GM23338 (cell line): ENCODE results near the gene LRP1-AS. TPM values are rescaled to one million over a fixed set of nuclear protein-coding genes. Genes with fewer than 3 reads are reported as not detected.

Experiments used
- ATAC-seq: fragments of 200-7000 bp; cut with Tn5 transposase; 3 replicates; pipeline ENCODE4 v1.9.1; 2020
- DNase-seq: peaks from one replicate; pipeline ENCODE4 v3.0.0-alpha.2; 2015; ENCODE audit warnings: low spot score
- H2AFZ ChIP-seq: fragments of 200-600 bp; sonication (generic); 2 replicates; pipeline ENCODE4 v1.8.0; 2016; ENCODE audit warnings: antibody characterized with exemption, mild to moderate bottlenecking, moderate library complexity
- H3F3A ChIP-seq: fragments of 200-600 bp; sonication (generic); replicated peaks from 2 replicates; pipeline ENCODE4 v1.8.0; 2017; ENCODE audit warnings: antibody characterized with exemption, mixed run types, low read depth
- H3K27ac ChIP-seq: fragments of 200-600 bp; sonication (generic); 2 replicates; pipeline ENCODE4 v1.6.1; 2016; ENCODE audit warnings: low read depth
- H3K27me3 ChIP-seq: fragments of 200-600 bp; sonication (generic); 2 replicates; pipeline ENCODE4 v1.8.0; 2016; ENCODE audit warnings: mild to moderate bottlenecking, mixed run types, moderate library complexity; ENCODE audit not compliant: insufficient read depth
- H3K36me3 ChIP-seq: fragments of 200-600 bp; sonication (generic); 2 replicates; pipeline ENCODE4 v1.8.0; 2016; ENCODE audit warnings: mild to moderate bottlenecking; ENCODE audit not compliant: insufficient read depth
- H3K4me1 ChIP-seq: fragments of 200-600 bp; sonication (generic); 2 replicates; pipeline ENCODE4 v1.8.0; 2016; ENCODE audit warnings: mild to moderate bottlenecking, moderate library complexity; ENCODE audit not compliant: insufficient read depth
- H3K4me2 ChIP-seq: fragments of 200-600 bp; sonication (generic); 2 replicates; pipeline ENCODE4 v1.7.1; 2017; ENCODE audit warnings: mixed run types
- H3K4me3 ChIP-seq: fragments of 200-600 bp; sonication (generic); 2 replicates; pipeline ENCODE4 v1.6.1; 2016; ENCODE audit warnings: mixed run types
- H3K79me2 ChIP-seq: fragments of 200-600 bp; sonication (generic); replicated peaks from 2 replicates; pipeline ENCODE4 v1.8.0; 2017; ENCODE audit warnings: mild to moderate bottlenecking; ENCODE audit not compliant: insufficient read depth
- H3K9me2 ChIP-seq: fragments of 200-600 bp; sonication (generic); 2 replicates; pipeline ENCODE4 v1.8.0; 2017; ENCODE audit not compliant: insufficient read depth
- H4K20me1 ChIP-seq: fragments of 200-600 bp; sonication (generic); replicated peaks from 2 replicates; pipeline ENCODE4 v1.8.0; 2017; ENCODE audit warnings: mild to moderate bottlenecking; ENCODE audit not compliant: insufficient read depth
- H3K27ac Mint-ChIP-seq: 2 replicates; pipeline ENCODE4 v1.8.0; 2020; ENCODE audit warnings: inconsistent platforms, mild to moderate bottlenecking, moderate library complexity, mixed read lengths
- H3K27me3 Mint-ChIP-seq: 3 replicates; pipeline ENCODE4 v1.8.0; 2022; ENCODE audit warnings: low read depth, mild to moderate bottlenecking, moderate library complexity, mixed read lengths, inconsistent platforms; ENCODE audit not compliant: insufficient read depth, poor library complexity
- H3K36me3 Mint-ChIP-seq: 3 replicates; pipeline ENCODE4 v1.8.0; 2021; ENCODE audit warnings: low read depth, mild to moderate bottlenecking, inconsistent platforms, moderate library complexity, mixed read lengths
- H3K4me1 Mint-ChIP-seq: 3 replicates; pipeline ENCODE4 v1.8.0; 2020; ENCODE audit warnings: mild to moderate bottlenecking, inconsistent platforms, mixed read lengths
- H3K4me3 Mint-ChIP-seq: 3 replicates; pipeline ENCODE4 v1.8.0; 2021; ENCODE audit warnings: moderate library complexity, mild to moderate bottlenecking, inconsistent platforms, mixed read lengths
- H3K9me3 Mint-ChIP-seq: 3 replicates; pipeline ENCODE4 v1.8.0; 2020; ENCODE audit warnings: moderate library complexity, mild to moderate bottlenecking, inconsistent platforms, mixed read lengths
- CTCF ChIP-seq, 2 experiments: fragments of 200-600 bp in 1 of 2; sonication (generic) in 1 of 2; conservative IDR thresholded peaks; 2 replicates each; pipeline versions ENCODE4 v1.5.1 to v1.6.1; 2016 to 2017; ENCODE audit warnings: antibody characterized with exemption in 2 of 2, low read depth in 2 of 2, mild to moderate bottlenecking in 2 of 2, moderate library complexity in 1 of 2
- ETS1 ChIP-seq: IDR thresholded peaks from 2 replicates; pipeline ENCODE4 v1.6.1; 2016; ENCODE audit warnings: antibody characterized with exemption
- EZH2 ChIP-seq: fragments of 200-600 bp; sonication (generic); IDR thresholded peaks from one replicate; pipeline ENCODE4 v1.8.0; 2017; ENCODE audit warnings: antibody characterized with exemption, mild to moderate bottlenecking, low read depth; ENCODE audit not compliant: unreplicated experiment
- EZH2phosphoT487 ChIP-seq: fragments of 200-600 bp; sonication (generic); IDR thresholded peaks from one replicate; pipeline ENCODE4 v1.8.1; 2018; ENCODE audit warnings: antibody characterized with exemption; ENCODE audit not compliant: unreplicated experiment
- STAT1 ChIP-seq: IDR thresholded peaks from one replicate; pipeline ENCODE4 v1.6.1; 2016; ENCODE audit warnings: antibody characterized with exemption; ENCODE audit not compliant: unreplicated experiment
- polyA plus RNA-seq: library from polyadenylated mRNA; unstranded; fragments of >200 nt; fragmentation: Nextera tagmentation; extraction: Ambion mirVana; gene quantifications from 2 replicates; pipeline ENCODE4 v1.2.1, GENCODE V29; 2016
- total RNA-seq: library from RNA; depleted of rRNA; stranded (reverse); fragments of >200 nt; shearing (Covaris generic); gene quantifications from 2 replicates; pipeline ENCODE4 v1.2.3, GENCODE V29; 2014
- TF ChIP-seq, protein P1 (sequence below): fragments of 250-450 bp; sonication (Bioruptor Pico); IDR thresholded peaks from 2 replicates; pipeline ENCODE4 v1.5.0; 2020; ENCODE audit warnings: mild to moderate bottlenecking, moderate library complexity
- TF ChIP-seq, protein P2 (sequence below): IDR thresholded peaks from one replicate; pipeline ENCODE4 v1.6.1; 2018; ENCODE audit warnings: antibody characterized with exemption; ENCODE audit not compliant: unreplicated experiment

The LRP1-AS gene
- total and polyA plus RNA-seq, 2 experiments from 2014 or later: 0.86 TPM; not detected in 1

DNA sequence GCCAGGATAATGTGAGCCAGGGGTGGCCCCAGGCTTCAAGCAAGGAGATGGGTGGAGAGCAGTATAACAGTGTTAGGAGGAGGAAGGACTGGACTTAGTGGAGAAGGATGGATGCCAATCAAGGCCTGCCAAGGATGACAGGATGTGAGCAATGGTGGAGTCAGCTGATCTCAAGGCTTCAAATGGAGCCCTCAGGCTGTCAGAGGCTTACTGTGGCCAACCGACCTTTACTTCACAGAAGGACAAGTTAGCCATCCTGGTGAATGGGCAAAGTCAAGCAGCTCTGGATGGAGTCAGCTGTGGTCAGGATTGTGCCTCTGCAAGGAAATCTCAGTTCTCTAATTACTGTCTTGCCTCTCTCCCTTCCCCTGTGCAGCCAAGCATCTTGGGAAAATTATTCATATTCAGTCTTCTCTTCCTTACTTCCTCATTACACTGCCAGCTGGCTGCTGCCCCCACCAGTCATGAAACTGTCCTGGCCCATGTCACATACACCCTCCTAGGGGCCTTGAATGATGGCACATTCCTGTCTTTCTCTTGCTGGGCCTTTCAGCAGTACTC is 28.6 kb downstream of the LRP1-AS start (continued):
- TF ChIP-seq, protein P1, sequence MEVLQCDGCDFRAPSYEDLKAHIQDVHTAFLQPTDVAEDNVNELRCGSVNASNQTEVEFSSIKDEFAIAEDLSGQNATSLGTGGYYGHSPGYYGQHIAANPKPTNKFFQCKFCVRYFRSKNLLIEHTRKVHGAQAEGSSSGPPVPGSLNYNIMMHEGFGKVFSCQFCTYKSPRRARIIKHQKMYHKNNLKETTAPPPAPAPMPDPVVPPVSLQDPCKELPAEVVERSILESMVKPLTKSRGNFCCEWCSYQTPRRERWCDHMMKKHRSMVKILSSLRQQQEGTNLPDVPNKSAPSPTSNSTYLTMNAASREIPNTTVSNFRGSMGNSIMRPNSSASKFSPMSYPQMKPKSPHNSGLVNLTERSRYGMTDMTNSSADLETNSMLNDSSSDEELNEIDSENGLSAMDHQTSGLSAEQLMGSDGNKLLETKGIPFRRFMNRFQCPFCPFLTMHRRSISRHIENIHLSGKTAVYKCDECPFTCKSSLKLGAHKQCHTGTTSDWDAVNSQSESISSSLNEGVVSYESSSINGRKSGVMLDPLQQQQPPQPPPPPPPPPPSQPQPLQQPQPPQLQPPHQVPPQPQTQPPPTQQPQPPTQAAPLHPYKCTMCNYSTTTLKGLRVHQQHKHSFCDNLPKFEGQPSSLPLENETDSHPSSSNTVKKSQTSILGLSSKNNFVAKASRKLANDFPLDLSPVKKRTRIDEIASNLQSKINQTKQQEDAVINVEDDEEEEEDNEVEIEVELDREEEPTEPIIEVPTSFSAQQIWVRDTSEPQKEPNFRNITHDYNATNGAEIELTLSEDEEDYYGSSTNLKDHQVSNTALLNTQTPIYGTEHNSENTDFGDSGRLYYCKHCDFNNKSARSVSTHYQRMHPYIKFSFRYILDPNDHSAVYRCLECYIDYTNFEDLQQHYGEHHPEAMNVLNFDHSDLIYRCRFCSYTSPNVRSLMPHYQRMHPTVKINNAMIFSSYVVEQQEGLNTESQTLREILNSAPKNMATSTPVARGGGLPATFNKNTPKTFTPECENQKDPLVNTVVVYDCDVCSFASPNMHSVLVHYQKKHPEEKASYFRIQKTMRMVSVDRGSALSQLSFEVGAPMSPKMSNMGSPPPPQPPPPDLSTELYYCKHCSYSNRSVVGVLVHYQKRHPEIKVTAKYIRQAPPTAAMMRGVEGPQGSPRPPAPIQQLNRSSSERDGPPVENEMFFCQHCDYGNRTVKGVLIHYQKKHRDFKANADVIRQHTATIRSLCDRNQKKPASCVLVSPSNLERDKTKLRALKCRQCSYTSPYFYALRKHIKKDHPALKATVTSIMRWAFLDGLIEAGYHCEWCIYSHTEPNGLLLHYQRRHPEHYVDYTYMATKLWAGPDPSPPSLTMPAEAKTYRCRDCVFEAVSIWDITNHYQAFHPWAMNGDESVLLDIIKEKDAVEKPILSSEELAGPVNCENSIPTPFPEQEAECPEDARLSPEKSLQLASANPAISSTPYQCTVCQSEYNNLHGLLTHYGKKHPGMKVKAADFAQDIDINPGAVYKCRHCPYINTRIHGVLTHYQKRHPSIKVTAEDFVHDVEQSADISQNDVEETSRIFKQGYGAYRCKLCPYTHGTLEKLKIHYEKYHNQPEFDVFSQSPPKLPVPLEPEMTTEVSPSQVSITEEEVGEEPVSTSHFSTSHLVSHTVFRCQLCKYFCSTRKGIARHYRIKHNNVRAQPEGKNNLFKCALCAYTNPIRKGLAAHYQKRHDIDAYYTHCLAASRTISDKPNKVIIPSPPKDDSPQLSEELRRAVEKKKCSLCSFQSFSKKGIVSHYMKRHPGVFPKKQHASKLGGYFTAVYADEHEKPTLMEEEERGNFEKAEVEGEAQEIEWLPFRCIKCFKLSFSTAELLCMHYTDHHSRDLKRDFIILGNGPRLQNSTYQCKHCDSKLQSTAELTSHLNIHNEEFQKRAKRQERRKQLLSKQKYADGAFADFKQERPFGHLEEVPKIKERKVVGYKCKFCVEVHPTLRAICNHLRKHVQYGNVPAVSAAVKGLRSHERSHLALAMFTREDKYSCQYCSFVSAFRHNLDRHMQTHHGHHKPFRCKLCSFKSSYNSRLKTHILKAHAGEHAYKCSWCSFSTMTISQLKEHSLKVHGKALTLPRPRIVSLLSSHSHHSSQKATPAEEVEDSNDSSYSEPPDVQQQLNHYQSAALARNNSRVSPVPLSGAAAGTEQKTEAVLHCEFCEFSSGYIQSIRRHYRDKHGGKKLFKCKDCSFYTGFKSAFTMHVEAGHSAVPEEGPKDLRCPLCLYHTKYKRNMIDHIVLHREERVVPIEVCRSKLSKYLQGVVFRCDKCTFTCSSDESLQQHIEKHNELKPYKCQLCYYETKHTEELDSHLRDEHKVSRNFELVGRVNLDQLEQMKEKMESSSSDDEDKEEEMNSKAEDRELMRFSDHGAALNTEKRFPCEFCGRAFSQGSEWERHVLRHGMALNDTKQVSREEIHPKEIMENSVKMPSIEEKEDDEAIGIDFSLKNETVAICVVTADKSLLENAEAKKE (CRISPR knock-in tag): no peak
- TF ChIP-seq ETS1: no peak
- no peak for TF ChIP-seq CTCF (conservative IDR thresholded peaks at IDR 0.05; ENCODE audit: low read depth in 2 of 2)

DNA sequence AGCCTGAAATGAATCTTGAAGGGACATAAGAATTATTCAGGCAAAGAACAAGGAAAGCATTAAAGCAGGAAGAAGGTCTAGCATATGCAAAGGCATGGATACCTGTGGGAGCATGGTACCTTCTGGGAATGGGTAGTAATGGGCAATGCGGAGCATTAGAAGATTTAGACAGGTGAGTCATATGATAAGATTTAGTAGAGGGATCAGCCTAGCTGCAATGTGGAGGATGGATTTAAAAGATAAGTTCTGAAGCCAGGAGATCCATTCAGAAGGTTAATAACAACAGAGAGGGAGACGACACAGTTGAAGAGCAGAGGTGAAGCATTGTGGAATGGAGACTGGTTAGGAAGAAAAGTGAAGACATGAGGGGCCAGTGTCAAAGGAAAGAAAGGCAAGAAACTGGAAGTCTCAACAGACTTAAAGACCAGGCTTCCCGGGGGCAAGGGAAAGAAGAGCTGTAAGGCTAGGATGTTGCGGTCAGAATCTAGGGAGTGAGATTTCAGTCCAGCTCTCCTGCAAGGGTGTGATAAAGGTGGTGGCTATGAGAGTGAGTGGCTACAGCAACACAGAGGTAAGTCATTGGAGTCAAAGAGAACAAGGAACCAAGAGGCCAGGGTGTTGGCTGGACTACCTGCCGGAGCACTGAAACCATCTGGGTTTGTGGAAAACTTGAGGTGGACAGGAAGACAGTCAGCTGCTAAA is 30.7 kb downstream of the LRP1-AS start:
- ATAC-seq (no peak), DNase-seq (no peak)
- no peaks in the 10 kb centered on the region for H3K36me3 Mint-ChIP-seq
- H3K27me3 Mint-ChIP-seq: peaks cover 8% of the 10 kb centered on the region
- Histone ChIP-seq H3K4me1 (no peaks in the 10 kb centered on the region), H2AFZ (no peak overlapping the region), H3K27ac (no peak overlapping the region), H3F3A (no peaks in the 10 kb centered on the region), H3K4me2 (no peak overlapping the region), H3K79me2 (no peaks in the 10 kb centered on the region), H3K4me3 (no peak overlapping the region), H3K27me3 (no peaks in the 10 kb centered on the region), H3K36me3 (no peaks in the 10 kb centered on the region), H3K9me2 (no peaks in the 10 kb centered on the region), H4K20me1 (no peaks in the 10 kb centered on the region)
- H3K4me1 Mint-ChIP-seq: peaks cover 10% of the 10 kb centered on the region; the same call in 2 of the 3 replicates
- H3K27ac Mint-ChIP-seq: no peak overlapping the region
- H3K9me3 Mint-ChIP-seq: no peaks in the 10 kb centered on the region; the same call in 1 of the 3 replicates
- no peak overlapping the region for H3K4me3 Mint-ChIP-seq
- TF ChIP-seq, protein P2, sequence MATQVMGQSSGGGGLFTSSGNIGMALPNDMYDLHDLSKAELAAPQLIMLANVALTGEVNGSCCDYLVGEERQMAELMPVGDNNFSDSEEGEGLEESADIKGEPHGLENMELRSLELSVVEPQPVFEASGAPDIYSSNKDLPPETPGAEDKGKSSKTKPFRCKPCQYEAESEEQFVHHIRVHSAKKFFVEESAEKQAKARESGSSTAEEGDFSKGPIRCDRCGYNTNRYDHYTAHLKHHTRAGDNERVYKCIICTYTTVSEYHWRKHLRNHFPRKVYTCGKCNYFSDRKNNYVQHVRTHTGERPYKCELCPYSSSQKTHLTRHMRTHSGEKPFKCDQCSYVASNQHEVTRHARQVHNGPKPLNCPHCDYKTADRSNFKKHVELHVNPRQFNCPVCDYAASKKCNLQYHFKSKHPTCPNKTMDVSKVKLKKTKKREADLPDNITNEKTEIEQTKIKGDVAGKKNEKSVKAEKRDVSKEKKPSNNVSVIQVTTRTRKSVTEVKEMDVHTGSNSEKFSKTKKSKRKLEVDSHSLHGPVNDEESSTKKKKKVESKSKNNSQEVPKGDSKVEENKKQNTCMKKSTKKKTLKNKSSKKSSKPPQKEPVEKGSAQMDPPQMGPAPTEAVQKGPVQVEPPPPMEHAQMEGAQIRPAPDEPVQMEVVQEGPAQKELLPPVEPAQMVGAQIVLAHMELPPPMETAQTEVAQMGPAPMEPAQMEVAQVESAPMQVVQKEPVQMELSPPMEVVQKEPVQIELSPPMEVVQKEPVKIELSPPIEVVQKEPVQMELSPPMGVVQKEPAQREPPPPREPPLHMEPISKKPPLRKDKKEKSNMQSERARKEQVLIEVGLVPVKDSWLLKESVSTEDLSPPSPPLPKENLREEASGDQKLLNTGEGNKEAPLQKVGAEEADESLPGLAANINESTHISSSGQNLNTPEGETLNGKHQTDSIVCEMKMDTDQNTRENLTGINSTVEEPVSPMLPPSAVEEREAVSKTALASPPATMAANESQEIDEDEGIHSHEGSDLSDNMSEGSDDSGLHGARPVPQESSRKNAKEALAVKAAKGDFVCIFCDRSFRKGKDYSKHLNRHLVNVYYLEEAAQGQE: no peak
- no peak for TF ChIP-seq STAT1
- no peak for TF ChIP-seq EZH2phosphoT487
- TF ChIP-seq EZH2: no peak
- TF ChIP-seq CTCF (conservative IDR thresholded peaks at IDR 0.05; ENCODE audit: low read depth in 2 of 2): no peak
